Measurements from ENCODE around the gene OR52H1.

The OR52H1 gene

GRCh38 chr11:5531053-5531831, 17.1 kb downstream of the OR52H1 start:
- DNase-seq (ENCODE audit: low spot score), result no peak

GRCh38 chr11:5528495-5528894, 19.8 kb downstream of the OR52H1 start:
- no peak for DNase-seq (ENCODE audit: low spot score)

DNA sequence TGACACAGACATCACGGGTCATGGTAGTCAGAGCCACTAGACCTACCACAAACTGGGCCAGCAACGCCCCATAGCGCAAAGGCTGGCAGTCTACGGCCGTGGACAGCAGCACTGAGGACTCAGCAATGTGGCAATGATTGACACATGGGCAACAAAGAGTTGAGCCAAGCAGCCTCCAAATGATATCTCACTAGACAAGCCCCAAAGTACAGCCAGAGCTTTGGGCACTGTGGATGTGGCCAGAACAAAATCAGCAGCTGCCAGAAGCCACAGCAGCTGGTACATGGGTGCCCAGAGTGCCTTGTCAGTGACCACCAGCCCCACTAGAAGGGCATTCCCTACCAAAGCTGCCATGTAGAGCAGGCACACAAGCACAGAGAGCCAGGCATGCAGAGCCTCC, 20.6 kb downstream of the OR52H1 start:
- DNase-seq (ENCODE audit: low spot score), result no peak

DNA sequence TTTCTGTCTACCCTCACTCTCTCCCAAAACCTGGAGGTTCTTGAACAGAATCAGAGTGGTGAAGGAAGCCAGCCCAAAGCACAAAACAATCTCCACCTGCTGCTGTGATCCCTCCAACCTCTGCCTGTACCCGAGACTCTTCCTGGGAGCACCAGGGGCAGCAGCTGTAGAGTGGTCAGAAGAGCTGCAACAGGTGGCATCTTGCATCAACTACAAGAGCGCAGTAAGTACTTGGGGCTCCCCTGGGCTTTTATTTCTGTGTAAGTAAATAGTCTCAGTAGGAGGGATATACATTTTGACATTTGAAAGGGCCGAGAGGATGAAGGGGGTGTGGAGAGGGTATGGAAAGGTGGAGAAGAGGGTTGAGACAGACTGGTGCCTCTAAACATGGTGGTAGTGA, 23.6 kb downstream of the OR52H1 start:
- DNase-seq (ENCODE audit: low spot score), result no peak

GRCh38 chr11:5522308-5522707, 26.0 kb downstream of the OR52H1 start:
- DNase-seq (ENCODE audit: low spot score), result no peak

DNA sequence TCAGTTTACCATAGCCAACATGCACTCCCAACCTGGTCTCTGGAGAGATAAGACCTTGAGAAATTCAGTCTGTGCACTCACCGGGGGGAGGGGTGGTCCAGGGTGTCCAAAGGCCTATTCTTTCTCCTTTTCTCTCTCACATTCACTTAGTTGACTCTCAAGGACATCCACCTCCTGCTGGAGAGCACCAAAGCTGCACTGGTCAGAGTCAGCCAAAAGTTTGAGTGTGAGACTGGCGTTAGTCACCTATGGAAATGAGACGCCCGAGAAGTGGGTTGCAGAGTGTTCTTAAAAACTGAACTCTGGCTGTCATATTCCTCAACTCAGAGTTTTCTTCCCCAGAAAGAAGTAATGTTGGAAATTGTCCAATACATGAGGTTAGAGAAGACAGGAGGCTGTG, 26.8 kb downstream of the OR52H1 start:
- DNase-seq (ENCODE audit: low spot score), result no peak

GRCh38 chr11:5516599-5516998, 31.7 kb downstream of the OR52H1 start, which contains the start of gene UBQLNL:
TSS of gene UBQLNL (minus strand) at chr11:5516699. CDS start at chr11:5516441, 258 bp downstream.
- no peak for DNase-seq (ENCODE audit: low spot score)

GRCh38 chr11:5514841-5515240, 33.5 kb downstream of the OR52H1 start:
- DNase-seq (ENCODE audit: low spot score), result no peak

DNA sequence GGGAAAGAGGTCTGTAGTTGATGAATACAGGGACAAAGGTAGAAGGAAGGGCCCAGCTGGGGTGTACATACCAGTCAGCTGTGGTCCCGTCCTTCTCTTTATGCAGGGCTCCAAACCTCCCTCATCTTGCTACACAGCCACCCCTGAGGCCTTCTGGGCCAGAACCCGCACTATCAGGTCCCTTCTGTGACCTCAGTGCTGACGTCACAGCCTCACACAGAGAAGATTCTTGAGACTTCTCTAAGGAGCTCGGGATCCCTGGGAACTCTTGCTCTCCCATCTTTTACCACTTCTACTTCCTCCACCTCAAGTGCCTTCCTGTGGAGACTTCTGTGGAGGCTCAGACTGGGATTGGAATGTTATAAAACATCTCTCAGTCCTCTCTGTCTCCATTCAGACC, 38.5 kb downstream of the OR52H1 start, which contains the start of gene UBQLN3:
Gene UBQLN3 (minus strand): TSS at position 155 of the 400 bp plus-strand sequence. CDS start 399 bp downstream, outside the sequence.
- DNase-seq (ENCODE audit: low spot score), result no peak

- no peak for DNase-seq (ENCODE audit: low spot score)
These were observed 39.7 kb downstream of the OR52H1 start for GRCh38 chr11:5508605-5509004.

DNA sequence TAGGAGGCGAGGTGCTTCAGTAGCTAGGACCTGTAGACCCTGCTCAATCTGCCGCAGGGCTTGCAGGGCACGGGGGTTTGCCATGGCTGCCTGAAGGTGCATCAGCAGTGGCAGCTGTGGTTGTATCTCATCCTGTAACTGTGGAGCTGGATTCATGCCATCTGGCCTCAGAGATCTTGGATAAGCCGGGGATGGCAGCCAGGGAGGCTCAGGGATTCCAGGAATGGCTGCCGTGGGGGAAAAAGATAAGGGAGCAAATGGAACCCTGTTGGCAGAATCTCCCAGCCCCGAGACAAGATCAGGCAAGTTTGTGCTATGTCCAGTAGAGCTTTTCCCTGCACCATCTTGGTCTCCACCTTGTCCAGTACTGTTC, 40.4 kb downstream of the OR52H1 start:
- DNase-seq (ENCODE audit: low spot score), result no peak

- no peak for DNase-seq (ENCODE audit: low spot score)
These were observed 41.0 kb downstream of the OR52H1 start for GRCh38 chr11:5507177-5507932.

DNA sequence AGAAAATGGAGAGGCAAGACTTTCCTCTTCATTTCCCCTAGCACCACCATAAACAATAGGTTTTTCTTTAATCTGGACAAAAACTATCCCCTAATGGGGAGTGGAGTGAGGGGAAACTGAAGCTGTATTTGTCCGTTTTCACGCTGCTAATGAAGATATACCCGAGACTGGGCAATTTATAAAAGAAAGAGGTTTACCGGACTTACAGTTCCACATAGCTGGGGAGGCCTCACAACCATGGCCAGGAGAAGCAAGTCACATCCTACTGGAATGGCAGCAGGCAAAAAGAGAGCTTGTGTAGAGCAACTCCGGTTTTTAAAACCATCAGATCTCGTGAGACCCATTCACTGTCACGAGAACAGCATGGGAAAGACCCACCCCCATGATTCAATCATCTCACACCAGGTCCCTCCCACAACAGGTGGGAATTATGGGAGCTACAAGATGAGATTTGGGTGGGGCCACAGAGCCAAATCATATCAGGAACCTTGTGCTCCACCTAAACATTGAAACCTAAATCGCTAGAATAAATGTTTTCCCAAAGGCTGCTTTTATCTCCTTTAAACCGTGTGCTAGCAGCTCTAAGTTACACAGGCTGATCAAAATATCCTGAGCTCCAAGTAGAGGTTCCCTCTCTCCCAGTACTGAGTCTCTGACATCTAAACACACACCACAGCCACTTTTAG, 42.8 kb downstream of the OR52H1 start:
- no peak for DNase-seq (ENCODE audit: low spot score)

DNA sequence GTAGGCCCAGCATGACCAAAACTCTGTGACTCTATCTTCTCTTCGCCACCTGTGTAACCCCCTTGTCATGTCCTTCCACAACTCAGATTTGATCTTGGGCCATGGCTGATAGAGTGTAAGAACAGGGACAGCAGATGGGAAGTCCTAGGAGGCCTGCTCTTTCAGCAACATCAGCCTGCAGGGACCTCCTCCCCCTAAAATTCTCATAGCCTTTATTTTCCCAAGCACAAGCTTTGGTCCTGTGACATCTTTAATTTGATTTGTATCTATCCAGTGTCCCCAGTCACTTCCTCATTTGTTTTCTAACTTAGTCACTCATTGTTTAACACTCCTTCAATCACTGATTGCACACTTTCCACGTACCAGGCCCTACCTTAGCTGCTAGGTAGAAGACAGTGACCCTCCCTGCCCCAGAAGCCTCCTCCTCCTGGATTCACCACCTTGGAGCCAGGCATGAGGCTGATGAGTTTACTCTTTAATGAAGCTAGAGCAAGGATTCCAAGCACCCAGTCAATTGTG, 43.9 kb downstream of the OR52H1 start:
- no peak for DNase-seq (ENCODE audit: low spot score)

DNA sequence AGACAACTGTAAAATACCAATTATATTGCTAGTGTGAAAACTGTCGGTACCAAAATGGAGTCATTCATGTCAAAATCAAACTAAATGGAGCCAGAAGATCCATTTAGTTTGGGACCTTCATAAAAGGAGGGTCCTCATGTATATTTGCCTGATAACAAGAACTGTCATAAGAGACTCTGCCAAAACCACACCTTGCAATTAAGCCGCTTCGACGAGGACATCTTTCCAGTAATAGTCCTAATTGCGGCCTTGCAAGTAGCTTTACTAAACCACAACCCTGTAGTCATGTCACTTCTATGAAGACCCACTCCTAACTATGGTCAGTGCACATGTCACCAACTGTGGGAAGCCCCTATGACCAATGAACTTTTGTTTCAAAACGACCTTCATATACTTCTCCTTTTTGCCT, 47.9 kb downstream of the OR52H1 start:
- no peak for DNase-seq (ENCODE audit: low spot score)

GRCh38 chr11:5499671-5500070, 48.7 kb downstream of the OR52H1 start:
- no peak for DNase-seq (ENCODE audit: low spot score)

All from hematopoietic multipotent progenitor cell treated with erythropoietin and hydrocortisone succinate and interleukin-3 and kit ligand, for 17 days (in vitro differentiated cells).